Hematopoietic multipotent progenitor cell treated with erythropoietin and hydrocortisone succinate and interleukin-3 and kit ligand, for 4 days (in vitro differentiated cells): ENCODE data around the gene FBXO36.
"Not testable (repeated sequence)": the region's sequence is repeated elsewhere in the genome, so short reads cannot be mapped to it uniquely, and the experiment has no call there.

Experiments used
- DNase-seq: peaks from one replicate; pipeline ENCODE4 v3.0.0-alpha.2; 2015

Gene FBXO36

GRCh38 chr2:229922449-229923386, at the start of gene FBXO36:
Gene FBXO36 (plus strand): TSS chr2:229922503. CDS start chr2:229922514, 11 bp downstream.
- peak; percentile 94 for DNase-seq

GRCh38 chr2:229873123-229873581, 49.2 kb upstream of the FBXO36 start:
- DNase-seq = peak; percentile 51

- DNase-seq = no peak
Measured at GRCh38 chr2:229874647-229875046, 47.7 kb upstream of the FBXO36 start.

GRCh38 chr2:229875549-229875948, 46.8 kb upstream of the FBXO36 start:
- DNase-seq = no peak

GRCh38 chr2:229879191-229879950, 42.9 kb upstream of the FBXO36 start:
- DNase-seq = no peak

GRCh38 chr2:229880892-229881586, 41.3 kb upstream of the FBXO36 start:
- DNase-seq = no peak

GRCh38 chr2:229882583-229882982, 39.7 kb upstream of the FBXO36 start:
- DNase-seq = no peak

- DNase-seq = no peak
Measured at GRCh38 chr2:229884775-229885699, 37.3 kb upstream of the FBXO36 start.

GRCh38 chr2:229887441-229887840, 34.9 kb upstream of the FBXO36 start:
- no peak for DNase-seq

GRCh38 chr2:229888031-229888430, 34.3 kb upstream of the FBXO36 start:
- no peak for DNase-seq

GRCh38 chr2:229889023-229889422, 33.3 kb upstream of the FBXO36 start:
- DNase-seq = no peak

- no peak for DNase-seq
Measured at GRCh38 chr2:229896857-229897256, 25.4 kb upstream of the FBXO36 start.

- DNase-seq = no peak
Measured at GRCh38 chr2:229899604-229900003, 22.7 kb upstream of the FBXO36 start.

- DNase-seq = no peak
Measured at GRCh38 chr2:229900012-229900411, 22.3 kb upstream of the FBXO36 start.

GRCh38 chr2:229900514-229900913, 21.8 kb upstream of the FBXO36 start:
- not testable (repeated sequence) for DNase-seq

- DNase-seq = no peak
Measured at GRCh38 chr2:229901819-229902218, 20.5 kb upstream of the FBXO36 start.

- DNase-seq = no peak
Measured at GRCh38 chr2:229903037-229903436, 19.3 kb upstream of the FBXO36 start.

GRCh38 chr2:229905601-229906000, 16.7 kb upstream of the FBXO36 start:
- DNase-seq = no peak

GRCh38 chr2:229909090-229909489, 13.2 kb upstream of the FBXO36 start:
- peak; percentile 43 for DNase-seq

GRCh38 chr2:229910147-229910831, 12.0 kb upstream of the FBXO36 start:
- no peak for DNase-seq

GRCh38 chr2:229910832-229911412, 11.4 kb upstream of the FBXO36 start:
- DNase-seq = peak; percentile 70
